ENCODE results near the gene CSNK2A2.

GRCh38 chr16:58123896-58124600 lies 73.9 kb downstream of the CSNK2A2 start:
- TF ChIP-seq POLR2A (IDR thresholded peaks at IDR 0.05; ENCODE audit: low read depth, low read length) (no peak), NR2C2 (IDR thresholded peaks at IDR 0.05; ENCODE audit: borderline replicate concordance, control insufficient read depth, insufficient read length, low read depth) (no peak), EZH2 (IDR thresholded peaks at IDR 0.05; ENCODE audit: borderline replicate concordance, control insufficient read depth, low read depth, low read length) (no peak), POLR2AphosphoS5 (IDR thresholded peaks at IDR 0.05; ENCODE audit: low read length) (no peak), JUNB (IDR thresholded peaks at IDR 0.05) (no peak), SIN3A (IDR thresholded peaks at IDR 0.05; ENCODE audit: low read depth, low read length) (no peak), CREM (IDR thresholded peaks at IDR 0.05; ENCODE audit: low read depth) (no peak), EED (IDR thresholded peaks at IDR 0.05; ENCODE audit: low read depth) (no peak)
- TF ChIP-seq, protein P1, sequence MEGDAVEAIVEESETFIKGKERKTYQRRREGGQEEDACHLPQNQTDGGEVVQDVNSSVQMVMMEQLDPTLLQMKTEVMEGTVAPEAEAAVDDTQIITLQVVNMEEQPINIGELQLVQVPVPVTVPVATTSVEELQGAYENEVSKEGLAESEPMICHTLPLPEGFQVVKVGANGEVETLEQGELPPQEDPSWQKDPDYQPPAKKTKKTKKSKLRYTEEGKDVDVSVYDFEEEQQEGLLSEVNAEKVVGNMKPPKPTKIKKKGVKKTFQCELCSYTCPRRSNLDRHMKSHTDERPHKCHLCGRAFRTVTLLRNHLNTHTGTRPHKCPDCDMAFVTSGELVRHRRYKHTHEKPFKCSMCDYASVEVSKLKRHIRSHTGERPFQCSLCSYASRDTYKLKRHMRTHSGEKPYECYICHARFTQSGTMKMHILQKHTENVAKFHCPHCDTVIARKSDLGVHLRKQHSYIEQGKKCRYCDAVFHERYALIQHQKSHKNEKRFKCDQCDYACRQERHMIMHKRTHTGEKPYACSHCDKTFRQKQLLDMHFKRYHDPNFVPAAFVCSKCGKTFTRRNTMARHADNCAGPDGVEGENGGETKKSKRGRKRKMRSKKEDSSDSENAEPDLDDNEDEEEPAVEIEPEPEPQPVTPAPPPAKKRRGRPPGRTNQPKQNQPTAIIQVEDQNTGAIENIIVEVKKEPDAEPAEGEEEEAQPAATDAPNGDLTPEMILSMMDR (IDR thresholded peaks at IDR 0.05 in 2 of 3, conservative IDR thresholded peaks at IDR 0.05 in 1 of 3; ENCODE audit: control insufficient read depth in 2 of 3, extremely low read depth in 1 of 3, insufficient read depth in 1 of 3, low read depth in 3 of 3, low read length in 3 of 3) = no peak

Measured in GM12878 (cell line).